HepG2 (cell line): ENCODE data around the gene TNFAIP8L1. TPM values are rescaled to one million over a fixed set of nuclear protein-coding genes. Genes with fewer than 3 reads are reported as not detected.

Experiments used
- ATAC-seq: fragments of 200-7000 bp; cut with Tn5 transposase; 3 replicates; pipeline ENCODE4 v1.9.1; 2020; ENCODE audit warnings: mild to moderate bottlenecking, moderate library complexity
- BruUV-seq: library from RNA; stranded (reverse); fragments of 400-500 nt; replicated peaks from 2 replicates; lab custom pipeline; 2021; lab: Mats Ljungman, UMichigan
- CTCF ChIA-PET: fragments of 300-600 bp; formaldehyde crosslinking; extraction: SDS; loops from one replicate; lab custom pipeline; 2021; ENCODE audit warnings: low total read pairs, inconsistent platforms, low intra/inter-chr PET ratio; lab: Yijun Ruan, JAX
- POLR2A ChIA-PET: fragments of 350-600 bp; sonication (Branson Sonifier 250); formaldehyde crosslinking; loops from one replicate; lab custom pipeline; 2020; ENCODE audit warnings: antibody characterized with exemption, inconsistent platforms; lab: Yijun Ruan, JAX
- DNase-seq: peaks from one replicate; pipeline ENCODE4 v3.0.0-alpha.2; 2015; ENCODE audit warnings: low spot score
- FAIRE-seq: peaks from 3 replicates; lab custom pipeline; 2011; peaks lifted over from hg19 to GRCh38; lab: Jason Lieb, UNC
- H2AFZ ChIP-seq: one replicate; pipeline ENCODE4 v1.6.1; 2011; ENCODE audit warnings: low read length, inconsistent platforms
- H3K27ac ChIP-seq: fragments of 300-600 bp; 3 replicates; pipeline ENCODE4 v1.8.0; 2011; ENCODE audit warnings: mixed run types, mild to moderate bottlenecking, mixed read lengths, low read length, inconsistent platforms; ENCODE audit not compliant: insufficient read depth; ENCODE audit errors: extremely low read length
- H3K27me3 ChIP-seq, 2 experiments: fragments of 200-600 bp in 1 of 2; 2 replicates in 1 of 2; 3 replicates in 1 of 2; pipeline versions ENCODE4 v1.6.0 to v1.8.0; 2011; ENCODE audit warnings: low read length in 2 of 2, mild to moderate bottlenecking in 2 of 2, moderate library complexity in 2 of 2, inconsistent platforms in 1 of 2; ENCODE audit not compliant: insufficient read depth in 2 of 2, control insufficient read depth in 1 of 2
- H3K36me3 ChIP-seq, 2 experiments: fragments of 200-600 bp in 1 of 2; replicated peaks in 1 of 2; 2 replicates in 1 of 2; 3 replicates in 1 of 2; pipeline versions ENCODE4 v1.5.1 to v1.8.0; 2011; ENCODE audit warnings: low read length in 2 of 2, inconsistent platforms in 1 of 2; ENCODE audit not compliant: insufficient read depth in 2 of 2, control insufficient read depth in 1 of 2
- H3K4me1 ChIP-seq: 2 replicates; pipeline ENCODE4 v1.5.1; 2012; ENCODE audit warnings: low read length, inconsistent platforms; ENCODE audit not compliant: insufficient read depth
- H3K4me2 ChIP-seq: 2 replicates; pipeline ENCODE4 v1.6.0; 2011; ENCODE audit warnings: low read depth, low read length, inconsistent platforms
- H3K4me3 ChIP-seq, 3 experiments: fragments of 200-600 bp in 1 of 3; sonication (generic), shearing (Covaris generic) in 1 of 3; replicated peaks in 1 of 3; 2 replicates each; pipeline ENCODE4 v1.5.1; 2011 to 2016; ENCODE audit warnings: low read length in 3 of 3, inconsistent platforms in 2 of 3, low read depth in 2 of 3, mild to moderate bottlenecking in 2 of 3, control low read depth in 1 of 3, mixed read lengths in 1 of 3; ENCODE audit not compliant: insufficient read depth in 1 of 3
- H3K79me2 ChIP-seq: one replicate; pipeline ENCODE4 v1.6.1; 2011; ENCODE audit warnings: low read length, inconsistent platforms; ENCODE audit not compliant: insufficient read depth
- H3K9ac ChIP-seq: 2 replicates; pipeline ENCODE4 v1.6.0; 2011; ENCODE audit warnings: mild to moderate bottlenecking, low read depth, low read length, inconsistent platforms; ENCODE audit not compliant: insufficient read depth
- H3K9me3 ChIP-seq: 2 replicates; pipeline ENCODE4 v1.5.1; 2012; ENCODE audit warnings: mild to moderate bottlenecking, low read length
- H4K20me1 ChIP-seq: 2 replicates; pipeline ENCODE4 v1.6.0; 2011; ENCODE audit warnings: inconsistent platforms, mild to moderate bottlenecking, low read length, moderate library complexity; ENCODE audit not compliant: insufficient read depth
- AGO2 ChIP-seq: fragments of 200-400 bp; formaldehyde crosslinking; optimal IDR thresholded peaks from 2 replicates; pipeline ENCODE3; 2017; ENCODE audit warnings: mild to moderate bottlenecking, low read depth, low read length, moderate library complexity
- ETV6 ChIP-seq: sonication (generic); formaldehyde crosslinking; conservative IDR thresholded peaks from 2 replicates; pipeline ENCODE4 v1.4.0; 2020; ENCODE audit warnings: missing genetic modification reagents
- MED8 ChIP-seq: sonication (generic); formaldehyde crosslinking; IDR thresholded peaks from 2 replicates; pipeline ENCODE4 v1.8.1; 2023; ENCODE audit warnings: mild to moderate bottlenecking, missing genetic modification reagents; ENCODE audit not compliant: insufficient replicate concordance
- NFATC3 ChIP-seq: sonication (generic); formaldehyde crosslinking; IDR thresholded peaks from 2 replicates; pipeline ENCODE4 v1.5.1; 2020; ENCODE audit warnings: mild to moderate bottlenecking, missing genetic modification reagents
- ZEB1 ChIP-seq: IDR thresholded peaks from 2 replicates; pipeline ENCODE4 v1.6.1; 2012; ENCODE audit warnings: mild to moderate bottlenecking, low read depth, inconsistent platforms; ENCODE audit not compliant: insufficient replicate concordance
- ZNF362 ChIP-seq: sonication (generic); formaldehyde crosslinking; IDR thresholded peaks from 2 replicates; pipeline ENCODE4 v1.4.0; 2020; ENCODE audit warnings: missing genetic modification reagents, mild to moderate bottlenecking, borderline replicate concordance
- ZNF451 ChIP-seq: sonication (generic); formaldehyde crosslinking; IDR thresholded peaks from 2 replicates; pipeline ENCODE4 v1.5.0; 2020; ENCODE audit warnings: mild to moderate bottlenecking, missing genetic modification reagents
- ZNF557 ChIP-seq: sonication (generic); formaldehyde crosslinking; IDR thresholded peaks from 2 replicates; pipeline ENCODE4 v1.4.0; 2020; ENCODE audit warnings: missing genetic modification reagents
- ZNF781 ChIP-seq: sonication (generic); formaldehyde crosslinking; IDR thresholded peaks from 2 replicates; pipeline ENCODE4 v1.5.1; 2020; ENCODE audit warnings: borderline replicate concordance, mild to moderate bottlenecking, missing genetic modification reagents; ENCODE audit errors: not compliant biosample characterization
- ZNF883 ChIP-seq: sonication (generic); formaldehyde crosslinking; IDR thresholded peaks from 2 replicates; pipeline ENCODE4 v1.5.1; 2020; ENCODE audit warnings: mild to moderate bottlenecking, missing genetic modification reagents; ENCODE audit errors: not compliant biosample characterization
- WGBS: methylation state at CpG from one replicate; pipeline ENCODE4 v1.1.6; 2017; ENCODE audit warnings: low lambda C conversion rate; 5-methylcytosine and 5-hydroxymethylcytosine counted together
- in situ Hi-C: cut with HindIII; loops from 2 replicates; pipeline ENCODE4 v1.10.0; 2017; ENCODE audit warnings: low pct_unique_long_range_greater_than_20kb; ENCODE audit not compliant: extremely low pct_ligation_motif_present
- intact Hi-C: fragments of 100-400 bp; cut with micrococcal nuclease; formaldehyde crosslinking; loops from one replicate; pipeline ENCODE4 v1.10.0; 2022; ENCODE audit not compliant: unreplicated experiment
- polyA plus RNA-seq, 8 experiments: library from polyadenylated mRNA; depleted of rRNA in 3 of 8; stranded (reverse) in 7 of 8; unstranded in 1 of 8; fragments of >200 nt; fragmentation: Illumina TruSeq in 4 of 8; extraction: Trizol in 4 of 8; gene quantifications; 2 replicates each; pipeline versions ENCODE4 v1.2.1 to v1.2.3, GENCODE V29; 2011 to 2016; ENCODE audit warnings: low read depth in 4 of 8, missing spikeins in 1 of 8, mixed read lengths in 1 of 8; ENCODE audit not compliant: insufficient read depth in 1 of 8
- total RNA-seq, 5 experiments: library from RNA; depleted of rRNA; stranded (reverse); fragments of >200 nt; fragmentation: Illumina TruSeq; extraction: Trizol; gene quantifications; 2 replicates each; pipeline ENCODE4 v1.2.3, GENCODE V29; 2016; ENCODE audit warnings: low read depth in 1 of 5
- TF ChIP-seq, protein P1 (sequence below): sonication (generic); formaldehyde crosslinking; conservative IDR thresholded peaks from 2 replicates; pipeline ENCODE4 v1.5.0; 2020; ENCODE audit warnings: missing genetic modification reagents
- TF ChIP-seq, protein P2 (sequence below), 2 experiments: IDR thresholded peaks; 2 replicates each; pipeline ENCODE4 v1.6.1; 2011 to 2012; ENCODE audit warnings: low read length in 2 of 2, borderline replicate concordance in 1 of 2, low read depth in 1 of 2, mild to moderate bottlenecking in 1 of 2, moderate library complexity in 1 of 2

Gene TNFAIP8L1
- total and polyA plus RNA-seq, 2 of the 13 experiments (the other 11 are each of a cell fraction or from before 2014, with no cell fraction given) = 13.4 to 21.4 TPM

GRCh38 chr19:4592445-4592844 is 46.9 kb upstream of the TNFAIP8L1 start:
- CTCF ChIA-PET = no interaction called here

More at GRCh38 chr19:4592445-4592844, 46.9 kb upstream of the TNFAIP8L1 start:
- Histone ChIP-seq H3K4me2 (no peak overlapping the region), H2AFZ (no peak overlapping the region)
- TF ChIP-seq ZNF557 (no peak), ZNF781 (no peak), ZNF451 (CRISPR knock-in tag) (no peak), ETV6 (no peak), ZEB1 (no peak), MED8 (CRISPR knock-in tag) (no peak), ZNF883 (CRISPR knock-in tag) (no peak), ZNF362 (CRISPR knock-in tag) (no peak), AGO2 (no peak), NFATC3 (no peak)
- TF ChIP-seq, protein P1, sequence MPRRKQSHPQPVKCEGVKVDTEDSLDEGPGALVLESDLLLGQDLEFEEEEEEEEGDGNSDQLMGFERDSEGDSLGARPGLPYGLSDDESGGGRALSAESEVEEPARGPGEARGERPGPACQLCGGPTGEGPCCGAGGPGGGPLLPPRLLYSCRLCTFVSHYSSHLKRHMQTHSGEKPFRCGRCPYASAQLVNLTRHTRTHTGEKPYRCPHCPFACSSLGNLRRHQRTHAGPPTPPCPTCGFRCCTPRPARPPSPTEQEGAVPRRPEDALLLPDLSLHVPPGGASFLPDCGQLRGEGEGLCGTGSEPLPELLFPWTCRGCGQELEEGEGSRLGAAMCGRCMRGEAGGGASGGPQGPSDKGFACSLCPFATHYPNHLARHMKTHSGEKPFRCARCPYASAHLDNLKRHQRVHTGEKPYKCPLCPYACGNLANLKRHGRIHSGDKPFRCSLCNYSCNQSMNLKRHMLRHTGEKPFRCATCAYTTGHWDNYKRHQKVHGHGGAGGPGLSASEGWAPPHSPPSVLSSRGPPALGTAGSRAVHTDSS (CRISPR knock-in tag) = no peak
- TF ChIP-seq, protein P2, sequence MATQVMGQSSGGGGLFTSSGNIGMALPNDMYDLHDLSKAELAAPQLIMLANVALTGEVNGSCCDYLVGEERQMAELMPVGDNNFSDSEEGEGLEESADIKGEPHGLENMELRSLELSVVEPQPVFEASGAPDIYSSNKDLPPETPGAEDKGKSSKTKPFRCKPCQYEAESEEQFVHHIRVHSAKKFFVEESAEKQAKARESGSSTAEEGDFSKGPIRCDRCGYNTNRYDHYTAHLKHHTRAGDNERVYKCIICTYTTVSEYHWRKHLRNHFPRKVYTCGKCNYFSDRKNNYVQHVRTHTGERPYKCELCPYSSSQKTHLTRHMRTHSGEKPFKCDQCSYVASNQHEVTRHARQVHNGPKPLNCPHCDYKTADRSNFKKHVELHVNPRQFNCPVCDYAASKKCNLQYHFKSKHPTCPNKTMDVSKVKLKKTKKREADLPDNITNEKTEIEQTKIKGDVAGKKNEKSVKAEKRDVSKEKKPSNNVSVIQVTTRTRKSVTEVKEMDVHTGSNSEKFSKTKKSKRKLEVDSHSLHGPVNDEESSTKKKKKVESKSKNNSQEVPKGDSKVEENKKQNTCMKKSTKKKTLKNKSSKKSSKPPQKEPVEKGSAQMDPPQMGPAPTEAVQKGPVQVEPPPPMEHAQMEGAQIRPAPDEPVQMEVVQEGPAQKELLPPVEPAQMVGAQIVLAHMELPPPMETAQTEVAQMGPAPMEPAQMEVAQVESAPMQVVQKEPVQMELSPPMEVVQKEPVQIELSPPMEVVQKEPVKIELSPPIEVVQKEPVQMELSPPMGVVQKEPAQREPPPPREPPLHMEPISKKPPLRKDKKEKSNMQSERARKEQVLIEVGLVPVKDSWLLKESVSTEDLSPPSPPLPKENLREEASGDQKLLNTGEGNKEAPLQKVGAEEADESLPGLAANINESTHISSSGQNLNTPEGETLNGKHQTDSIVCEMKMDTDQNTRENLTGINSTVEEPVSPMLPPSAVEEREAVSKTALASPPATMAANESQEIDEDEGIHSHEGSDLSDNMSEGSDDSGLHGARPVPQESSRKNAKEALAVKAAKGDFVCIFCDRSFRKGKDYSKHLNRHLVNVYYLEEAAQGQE (IDR thresholded peaks at IDR 0.05; ENCODE audit: borderline replicate concordance in 1 of 2, low read depth in 1 of 2, low read length in 2 of 2) = no peak
- TF ChIP-seq, all 625 proteins: peak for 0
- H3K27ac ChIP-seq = no peak overlapping the region
- POLR2A ChIA-PET = no interaction called here
- no peak overlapping the region for H3K4me3 ChIP-seq
- no peaks in the 10 kb centered on the region for H3K79me2 ChIP-seq
- peaks cover 58% of the 10 kb centered on the region for H3K4me1 ChIP-seq
- no TSS peak for BruUV-seq
- WGBS = 53% methylated on average over 5 of the region's 5 CpGs
- peaks cover 1 to 14% of the 10 kb centered on the region in 2 experiments; a peak in 3 of 5 replicates for H3K27me3 ChIP-seq
- FAIRE-seq (no peak), DNase-seq (no peak), ATAC-seq (no peak)
- no peaks in the 10 kb centered on the region for H3K9me3 ChIP-seq
- intact Hi-C loops (no loop called here), in situ Hi-C loops (no loop called here)
- H3K9ac ChIP-seq = no peak overlapping the region
- no peaks in the 10 kb centered on the region for H4K20me1 ChIP-seq
- H3K36me3 ChIP-seq = no peaks in the 10 kb centered on the region
